ENCODE results near the gene MRPL54. TPM values are rescaled to one million over a fixed set of nuclear protein-coding genes. Genes with fewer than 3 reads are reported as not detected.
"Not testable (repeated sequence)": the region's sequence is repeated elsewhere in the genome, so short reads cannot be mapped to it uniquely, and the experiment has no call there.

The MRPL54 gene
- total RNA-seq, 2 donors from 2014 or later: 78.9 to 86.0 TPM

GRCh38 chr19:3753631-3754410 is 8.7 kb upstream of the MRPL54 start:
- H3K36me3 ChIP-seq (replicated peaks in 1 of 2; ENCODE audit: insufficient read depth in 1 of 2, low read depth in 2 of 2): peaks cover 0 to 5% of the 10 kb centered on the region in 2 donors
- H3K27me3 ChIP-seq: no peaks in the 10 kb centered on the region
- H3K9me3 ChIP-seq: no peaks in the 10 kb centered on the region
- WGBS, 2 donors: 93 to 94% methylated on average over 21 to 45 of the region's 51 CpGs
- no peak overlapping the region for H3K4me3 ChIP-seq
- no peak for ATAC-seq
- no peak overlapping the region for H3K27ac ChIP-seq
- no peak for DNase-seq
- peaks cover 5% of the 10 kb centered on the region for H3K4me1 ChIP-seq
- intact Hi-C loops (cut with DNase I): no loop called here
- TF ChIP-seq POLR2A (IDR thresholded peaks at IDR 0.05) (no peak), CTCF (IDR thresholded peaks at IDR 0.05) (no peak)

- DNase-seq; H3K27ac ChIP-seq; H3K9me3 ChIP-seq; ATAC-seq; H3K36me3 ChIP-seq (replicated peaks in 1 of 2; ENCODE audit: insufficient read depth in 1 of 2, low read depth in 2 of 2); H3K27me3 ChIP-seq; intact Hi-C loops (cut with DNase I); H3K4me3 ChIP-seq: not testable (repeated sequence)
- 90 to 93% methylated on average over 7 of the region's 7 CpGs for WGBS, 2 donors
- H3K4me1 ChIP-seq: peaks cover 32% of the 10 kb centered on the region
These were observed 4.8 kb upstream of the MRPL54 start for GRCh38 chr19:3757705-3758104.

GRCh38 chr19:3758297-3758696 is 4.2 kb upstream of the MRPL54 start:
- intact Hi-C loops (cut with DNase I); ATAC-seq; H3K27me3 ChIP-seq; H3K4me3 ChIP-seq; DNase-seq; H3K36me3 ChIP-seq (replicated peaks in 1 of 2; ENCODE audit: insufficient read depth in 1 of 2, low read depth in 2 of 2); H3K9me3 ChIP-seq; H3K27ac ChIP-seq: not testable (repeated sequence)
- 95 to 99% methylated on average over 12 to 13 of the region's 13 CpGs for WGBS, 2 donors
- H3K4me1 ChIP-seq: peaks cover 36% of the 10 kb centered on the region

GRCh38 chr19:3759482-3760254 is 2.8 kb upstream of the MRPL54 start:
- Histone ChIP-seq H3K36me3 (replicated peaks in 1 of 2; ENCODE audit: insufficient read depth in 1 of 2, low read depth in 2 of 2) (peaks cover 0 to 1% of the 10 kb centered on the region in 2 donors), H3K4me1 (peaks cover 39% of the 10 kb centered on the region), H3K27ac (no peak overlapping the region), H3K4me3 (no peak overlapping the region), H3K9me3 (no peaks in the 10 kb centered on the region), H3K27me3 (no peaks in the 10 kb centered on the region)
- DNase-seq (no peak), ATAC-seq (no peak)
- 87 to 90% methylated on average over 3 to 18 of the region's 19 CpGs for WGBS, 2 donors
- no peak for TF ChIP-seq CTCF (IDR thresholded peaks at IDR 0.05)
- no peak for TF ChIP-seq POLR2A (IDR thresholded peaks at IDR 0.05)
- intact Hi-C loops (cut with DNase I): no loop called here

GRCh38 chr19:3760871-3761361 is 1.6 kb upstream of the MRPL54 start:
- no peak for DNase-seq
- H3K9me3 ChIP-seq: no peaks in the 10 kb centered on the region
- H3K4me3 ChIP-seq: peak overlapping the region; percentile 96 to 98
- intact Hi-C loops (cut with DNase I): no loop called here
- TF ChIP-seq POLR2A (IDR thresholded peaks at IDR 0.05) (no peak), CTCF (IDR thresholded peaks at IDR 0.05) (no peak)
- no peaks in the 10 kb centered on the region for H3K27me3 ChIP-seq
- ATAC-seq: no peak
- 19 to 21% methylated on average over 7 of the region's 7 CpGs for WGBS, 2 donors
- peaks cover 39% of the 10 kb centered on the region for H3K4me1 ChIP-seq
- peak overlapping the region; percentile 73 to 97 (median 86) for H3K27ac ChIP-seq
- peaks cover 0 to 1% of the 10 kb centered on the region in 2 donors for H3K36me3 ChIP-seq (replicated peaks in 1 of 2; ENCODE audit: insufficient read depth in 1 of 2, low read depth in 2 of 2)
